Heart left ventricle (tissue), 13 donors: ENCODE measurements around the gene HDLBP.

ENCODE experiments used
- POLR2A ChIP-seq, 2 donors: fragments of 450-650 bp; IDR thresholded peaks; one replicate each; pipeline ENCODE4 v1.6.1; 2017; ENCODE audit warnings: antibody characterized with exemption in 2 of 2, mild to moderate bottlenecking in 2 of 2, moderate library complexity in 2 of 2
- TF ChIP-seq, protein P1 (sequence below), 12 donors: fragments of 200-600 bp; sonication (generic) in 4 of 12; IDR thresholded peaks; one replicate each; pipeline versions ENCODE4 v1.5.0 to v1.8.0; 2018 to 2022; ENCODE audit warnings: antibody characterized with exemption in 12 of 12, mild to moderate bottlenecking in 5 of 12
- donor health status: ischemic (EF 13 %, LVEDD 7.1; RV severe dilation, severe dysfunction).
- donor health status: DM: no; HTN: yes; CAD: no.
- donor health status: DM: no; HTN: no; CAD: no.
- donor health status: ischemic (EF 25% LVEDD 6.9; RV normal size, moderate dysfunction).
- donor health status: ischemic (EF 25% LVEDD 5.7; RV mildly dilated, moderate dysfunction).
- donor health status: ischemic (EF 35%, LVEDD 5.7; RV mildly dilated, moderate dysfunction).
- donor health status: nonischemic (EF 11% LVEDD 7.7; RV severe dilation, severe dysfunction).
- donor health status: DM: yes; HTN: yes; CAD: no.
- donor health status: PGD.
- donor health status: ischemic (EF 29% LVEDD 5.4; RV normal size, mild dysfunction).
- donor health status: nonischemic (EF 23%, LVEDD 6.1; RV moderate dilation, normal function).

DNA sequence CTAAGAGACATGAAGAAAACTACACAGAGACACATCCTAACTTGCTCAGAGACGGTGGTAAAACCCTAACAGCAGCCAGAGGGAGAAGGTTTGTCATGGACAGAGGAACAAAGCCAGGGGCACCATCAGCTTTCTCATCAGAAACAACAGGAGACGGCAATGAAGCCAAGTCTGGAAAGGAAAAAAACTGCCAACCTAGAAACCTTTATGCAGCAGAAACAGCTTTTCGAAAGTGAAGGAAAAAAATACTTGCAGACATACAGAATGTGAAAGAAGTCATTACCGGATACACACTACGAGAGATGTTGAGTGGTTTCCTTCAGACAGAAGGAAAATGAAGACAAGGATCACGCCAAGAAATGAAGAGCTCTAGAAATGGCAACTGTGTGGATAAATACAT, 71.1 kb downstream of the HDLBP start:
- TF ChIP-seq, protein P1, sequence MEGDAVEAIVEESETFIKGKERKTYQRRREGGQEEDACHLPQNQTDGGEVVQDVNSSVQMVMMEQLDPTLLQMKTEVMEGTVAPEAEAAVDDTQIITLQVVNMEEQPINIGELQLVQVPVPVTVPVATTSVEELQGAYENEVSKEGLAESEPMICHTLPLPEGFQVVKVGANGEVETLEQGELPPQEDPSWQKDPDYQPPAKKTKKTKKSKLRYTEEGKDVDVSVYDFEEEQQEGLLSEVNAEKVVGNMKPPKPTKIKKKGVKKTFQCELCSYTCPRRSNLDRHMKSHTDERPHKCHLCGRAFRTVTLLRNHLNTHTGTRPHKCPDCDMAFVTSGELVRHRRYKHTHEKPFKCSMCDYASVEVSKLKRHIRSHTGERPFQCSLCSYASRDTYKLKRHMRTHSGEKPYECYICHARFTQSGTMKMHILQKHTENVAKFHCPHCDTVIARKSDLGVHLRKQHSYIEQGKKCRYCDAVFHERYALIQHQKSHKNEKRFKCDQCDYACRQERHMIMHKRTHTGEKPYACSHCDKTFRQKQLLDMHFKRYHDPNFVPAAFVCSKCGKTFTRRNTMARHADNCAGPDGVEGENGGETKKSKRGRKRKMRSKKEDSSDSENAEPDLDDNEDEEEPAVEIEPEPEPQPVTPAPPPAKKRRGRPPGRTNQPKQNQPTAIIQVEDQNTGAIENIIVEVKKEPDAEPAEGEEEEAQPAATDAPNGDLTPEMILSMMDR (IDR thresholded peaks at IDR 0.05) = no peak
- TF ChIP-seq POLR2A (IDR thresholded peaks at IDR 0.05) = no peak
